ENCODE data around the gene ACSM2A.
"Not testable (repeated sequence)": the region's sequence is repeated elsewhere in the genome, so short reads cannot be mapped to it uniquely, and the experiment has no call there.

Gene ACSM2A, protein sequence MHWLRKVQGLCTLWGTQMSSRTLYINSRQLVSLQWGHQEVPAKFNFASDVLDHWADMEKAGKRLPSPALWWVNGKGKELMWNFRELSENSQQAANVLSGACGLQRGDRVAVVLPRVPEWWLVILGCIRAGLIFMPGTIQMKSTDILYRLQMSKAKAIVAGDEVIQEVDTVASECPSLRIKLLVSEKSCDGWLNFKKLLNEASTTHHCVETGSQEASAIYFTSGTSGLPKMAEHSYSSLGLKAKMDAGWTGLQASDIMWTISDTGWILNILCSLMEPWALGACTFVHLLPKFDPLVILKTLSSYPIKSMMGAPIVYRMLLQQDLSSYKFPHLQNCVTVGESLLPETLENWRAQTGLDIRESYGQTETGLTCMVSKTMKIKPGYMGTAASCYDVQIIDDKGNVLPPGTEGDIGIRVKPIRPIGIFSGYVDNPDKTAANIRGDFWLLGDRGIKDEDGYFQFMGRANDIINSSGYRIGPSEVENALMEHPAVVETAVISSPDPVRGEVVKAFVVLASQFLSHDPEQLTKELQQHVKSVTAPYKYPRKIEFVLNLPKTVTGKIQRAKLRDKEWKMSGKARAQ

GRCh38 chr16:20451364-20451763, at the start of gene ACSM2A:
ACSM2A (plus strand) TSS chr16:20451521; CDS start chr16:20460115, 8,594 bp downstream.
- DNase-seq = not testable (repeated sequence)

DNA sequence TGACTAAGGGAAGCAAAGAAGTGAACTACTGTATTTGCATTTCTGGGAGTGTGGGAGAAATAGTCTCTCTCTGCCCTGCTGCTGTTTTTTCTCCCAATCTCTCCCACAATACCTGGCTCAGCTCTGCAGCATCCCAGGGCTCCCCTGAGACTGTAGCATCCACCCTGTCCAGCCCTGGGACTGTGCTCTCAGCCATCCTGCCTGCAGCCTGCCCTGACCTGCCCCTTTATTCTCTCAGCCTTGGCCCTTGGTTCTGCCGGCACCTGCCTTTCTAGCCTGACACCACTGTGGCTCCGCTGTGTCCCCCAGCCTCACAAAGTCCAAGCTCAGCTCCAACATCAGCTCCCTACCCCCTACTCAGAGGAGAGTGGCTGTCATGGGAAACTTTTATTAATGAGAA, 48.7 kb upstream of the ACSM2A start:
- DNase-seq = no peak

DNA sequence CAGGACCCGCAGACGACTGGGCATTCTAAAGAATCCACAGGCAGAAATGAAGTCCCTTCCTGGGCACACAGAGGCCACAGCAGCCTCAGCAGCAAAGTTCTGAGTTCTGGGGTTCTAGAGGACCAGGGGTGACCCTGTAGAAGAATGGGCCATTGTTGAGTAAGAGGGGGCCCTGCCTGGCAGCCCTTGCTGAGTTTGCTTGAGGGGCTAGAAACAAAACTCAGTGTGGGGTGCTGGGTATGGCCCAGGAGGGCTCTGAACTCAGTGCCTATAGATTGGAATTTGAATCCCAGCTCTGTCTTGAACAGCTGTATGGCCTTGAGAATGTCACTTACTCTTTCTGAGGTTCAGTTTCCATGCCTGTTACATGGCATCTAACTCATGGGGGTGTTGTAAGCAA, 46.7 kb upstream of the ACSM2A start, which contains the start of gene PDILT:
Gene PDILT, minus strand, starts transcription at position 101 of the 400 bp plus-strand sequence. CDS start 5,437 bp downstream, outside the sequence.
- DNase-seq = no peak

- no peak for DNase-seq
Observed at GRCh38 chr16:20409398-20410120, 41.8 kb upstream of the ACSM2A start, which contains the start of gene ACSM5. ACSM5 (plus strand) TSS chr16:20409534; CDS start chr16:20411485, 1,951 bp downstream.

GRCh38 chr16:20410121-20410723, 41.1 kb upstream of the ACSM2A start:
- DNase-seq = no peak

GRCh38 chr16:20411055-20411454, 40.3 kb upstream of the ACSM2A start:
- DNase-seq = no peak

DNA sequence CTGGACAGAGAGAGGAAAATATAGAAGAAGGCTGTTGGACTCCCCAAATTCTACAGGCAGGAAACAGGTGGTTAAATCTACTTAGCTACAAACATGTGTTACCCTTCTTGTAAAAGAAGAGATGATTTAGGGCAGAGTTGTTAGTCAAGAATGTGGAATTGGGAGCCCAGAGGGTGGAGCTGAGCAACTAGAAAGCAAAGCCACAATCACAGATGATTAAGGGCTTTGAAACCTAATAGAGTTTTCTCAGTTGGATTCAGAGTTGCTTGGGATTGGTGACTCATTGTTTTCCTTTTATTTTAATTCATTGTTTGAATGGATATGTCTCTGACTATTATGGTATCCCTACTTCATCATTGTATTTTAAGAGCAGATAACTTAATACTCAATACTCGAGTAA, 35.8 kb upstream of the ACSM2A start:
- no peak for DNase-seq

DNA sequence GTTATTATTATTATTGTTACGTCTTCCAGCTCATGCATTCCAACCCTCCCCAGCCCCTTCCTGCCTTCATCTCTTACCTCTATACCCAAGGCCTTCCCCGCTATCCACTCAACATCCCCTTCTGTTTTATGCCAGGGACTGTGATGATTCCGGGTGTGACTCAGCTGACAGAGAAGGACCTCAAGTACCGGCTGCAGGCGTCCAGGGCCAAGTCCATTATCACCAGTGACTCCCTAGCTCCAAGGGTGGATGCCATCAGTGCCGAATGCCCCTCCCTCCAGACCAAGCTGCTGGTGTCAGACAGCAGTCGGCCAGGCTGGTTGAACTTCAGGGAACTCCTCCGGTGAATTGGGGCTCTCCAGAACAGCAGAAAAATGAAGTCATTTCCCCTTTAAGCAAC, 32.2 kb upstream of the ACSM2A start:
- DNase-seq = not testable (repeated sequence)

GRCh38 chr16:20421748-20422147, 29.6 kb upstream of the ACSM2A start:
- DNase-seq = not testable (repeated sequence)

- not testable (repeated sequence) for DNase-seq
Observed at GRCh38 chr16:20423772-20424128, 27.6 kb upstream of the ACSM2A start.

DNA sequence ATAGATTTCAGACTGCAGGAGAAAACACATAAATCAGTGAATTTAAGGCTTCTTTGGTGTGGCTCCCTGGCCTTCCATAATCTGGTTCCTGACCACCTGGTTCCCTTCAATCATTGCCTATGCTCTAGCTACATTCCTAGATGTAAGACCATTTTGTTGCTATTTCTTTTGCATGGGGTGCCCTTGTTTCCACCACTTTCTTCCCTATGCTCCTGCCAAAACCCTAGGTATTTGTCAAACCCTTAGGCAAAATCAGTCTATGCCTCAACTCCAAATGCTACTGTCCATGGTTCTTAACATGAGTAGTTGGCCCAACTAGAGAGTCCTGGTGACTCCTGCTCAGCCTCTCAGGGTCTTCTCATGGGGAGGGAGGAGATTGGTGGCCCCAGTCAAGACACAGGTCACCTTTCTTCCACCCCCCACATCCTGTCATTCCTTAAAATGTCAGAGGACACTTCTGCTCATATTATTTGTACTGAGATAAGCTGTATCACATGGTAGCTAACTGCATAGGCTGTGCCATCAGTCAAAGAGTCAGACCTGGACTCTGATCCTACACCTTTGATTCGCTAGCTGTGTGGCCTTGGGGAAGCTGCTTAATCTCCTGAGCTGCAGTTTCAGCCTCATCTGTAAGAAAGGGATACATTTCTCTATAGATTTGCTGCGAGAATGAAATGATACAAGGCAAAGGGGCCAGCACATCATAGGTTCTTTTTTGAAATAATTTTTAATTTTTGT, 27.0 kb upstream of the ACSM2A start:
- DNase-seq = no peak

DNA sequence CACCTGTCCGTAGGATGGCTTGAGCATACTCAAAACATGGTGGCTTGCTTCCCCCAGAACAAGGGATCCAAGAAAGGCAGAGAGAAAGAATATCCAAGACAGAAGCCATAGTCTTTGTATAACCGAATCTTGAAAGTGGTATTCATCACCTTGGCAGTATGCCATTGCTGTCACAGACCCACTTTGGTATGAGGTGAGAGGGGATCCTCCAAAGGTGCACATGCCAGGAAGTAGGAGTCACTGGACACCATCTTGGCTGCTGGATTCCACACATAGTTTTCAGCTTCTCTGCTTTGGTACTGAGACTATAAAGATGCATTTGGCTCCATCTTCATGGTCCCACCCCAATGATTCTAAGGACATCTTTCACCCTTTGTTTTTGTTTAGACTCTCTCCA, 23.9 kb upstream of the ACSM2A start:
- not testable (repeated sequence) for DNase-seq

- not testable (repeated sequence) for DNase-seq
Observed at GRCh38 chr16:20429499-20429898, 21.8 kb upstream of the ACSM2A start.

DNA sequence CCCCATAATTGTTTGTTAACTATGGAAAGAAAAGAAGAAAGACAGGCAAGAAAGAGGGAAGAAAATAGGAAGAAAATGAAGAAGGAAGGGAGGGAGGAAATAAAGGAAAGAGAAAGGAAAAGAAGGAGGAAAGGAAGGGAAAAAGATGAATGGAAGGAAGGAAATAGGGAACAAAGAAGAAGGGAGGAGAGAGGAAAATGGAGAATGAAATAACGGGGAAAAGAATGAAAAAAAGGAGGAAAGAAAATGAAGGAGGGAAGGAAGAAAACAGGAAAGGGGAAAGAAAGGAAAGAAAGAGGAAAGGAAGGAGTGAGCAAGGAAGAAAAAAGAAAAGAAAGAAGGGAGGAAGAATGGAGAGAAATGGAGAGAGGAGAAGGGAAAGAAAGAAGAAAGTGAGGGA, 20.8 kb upstream of the ACSM2A start:
- DNase-seq = not testable (repeated sequence)

DNA sequence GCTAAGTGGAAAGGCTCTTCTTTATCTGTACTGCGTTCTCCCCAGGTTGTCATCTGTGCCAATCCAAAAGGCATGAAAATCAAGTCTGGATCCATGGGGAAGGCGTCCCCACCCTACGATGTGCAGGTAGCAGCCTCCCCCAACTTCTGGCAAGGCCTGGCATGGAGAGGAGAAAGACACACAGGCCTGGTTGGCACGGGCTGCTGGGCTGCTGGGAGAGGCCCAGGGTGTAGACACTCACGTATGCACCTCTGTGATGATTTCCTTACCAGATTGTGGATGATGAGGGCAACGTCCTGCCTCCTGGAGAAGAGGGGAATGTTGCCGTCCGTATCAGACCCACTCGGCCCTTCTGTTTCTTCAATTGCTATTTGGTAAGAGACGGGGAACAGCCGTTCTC, 20.4 kb upstream of the ACSM2A start:
- no peak for DNase-seq

GRCh38 chr16:20438950-20439349, 12.4 kb upstream of the ACSM2A start:
- not testable (repeated sequence) for DNase-seq

GRCh38 chr16:20439820-20440231, 11.5 kb upstream of the ACSM2A start:
- not testable (repeated sequence) for DNase-seq

DNA sequence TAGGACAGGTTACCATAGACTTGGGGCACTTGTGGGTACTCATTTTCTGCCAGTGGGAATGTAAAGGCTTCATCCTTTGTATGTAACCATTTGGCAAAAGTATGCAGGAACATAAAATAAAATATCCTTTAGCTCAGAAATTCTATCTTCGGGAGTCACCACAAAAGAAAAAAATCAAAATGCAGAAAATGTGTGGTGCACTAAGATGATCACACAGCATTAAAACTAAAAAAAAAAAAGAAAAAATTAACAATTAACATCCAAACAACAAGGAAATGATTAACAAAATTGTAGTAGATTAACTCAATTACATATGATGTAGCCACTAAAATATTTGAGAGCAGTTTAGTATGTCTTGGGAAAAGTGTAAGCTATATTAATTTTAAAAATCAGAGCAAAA, 10.6 kb upstream of the ACSM2A start:
- DNase-seq = not testable (repeated sequence)

- no peak for DNase-seq
Observed at GRCh38 chr16:20441191-20441590, 10.1 kb upstream of the ACSM2A start.

- not testable (repeated sequence) for DNase-seq
Observed at GRCh38 chr16:20441859-20442258, 9.5 kb upstream of the ACSM2A start.

GRCh38 chr16:20446652-20447393, 4.5 kb upstream of the ACSM2A start:
- DNase-seq = not testable (repeated sequence)

DNA sequence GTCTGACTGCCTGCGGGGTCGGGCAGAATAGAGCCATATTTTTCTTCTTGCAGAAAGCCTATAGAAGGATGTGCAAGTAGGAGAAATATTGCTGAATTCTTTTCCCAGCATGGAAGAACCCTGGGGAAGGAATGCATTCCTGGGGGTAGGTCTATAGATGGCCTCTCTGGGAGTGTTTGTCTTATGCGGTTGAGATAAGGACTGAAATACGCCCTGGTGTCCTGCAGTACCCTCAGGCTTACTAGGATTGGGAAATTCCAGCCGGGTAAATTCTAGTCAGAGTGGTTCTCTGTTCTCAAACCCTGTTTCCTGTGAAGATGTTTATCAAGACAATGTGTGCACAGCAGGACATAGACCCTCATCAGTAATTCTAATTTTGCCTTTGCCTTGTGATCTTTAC, 2.3 kb downstream of the ACSM2A start:
- DNase-seq = not testable (repeated sequence)

Measured in NCI-H526 treated with DMSO at 0.1 percent for 48 hours (cell line).